HepG2 (cell line): ENCODE data around the gene LIMS2. TPM values are rescaled to one million over a fixed set of nuclear protein-coding genes. Genes with fewer than 3 reads are reported as not detected.

Experiments used
- ARNT2 ChIP-seq: sonication (generic); formaldehyde crosslinking; IDR thresholded peaks from 2 replicates; pipeline ENCODE4 v1.8.0; 2022; ENCODE audit warnings: mild to moderate bottlenecking, low read depth, missing genetic modification reagents, moderate library complexity
- ATF6 ChIP-seq: sonication (generic); formaldehyde crosslinking; conservative IDR thresholded peaks from 2 replicates; pipeline ENCODE4 v1.4.0; 2020; ENCODE audit warnings: missing genetic modification reagents
- CENPBD1 ChIP-seq: sonication (generic); formaldehyde crosslinking; IDR thresholded peaks from 2 replicates; pipeline ENCODE4 v1.8.0; 2022; ENCODE audit warnings: missing genetic modification reagents, low read depth, mild to moderate bottlenecking, borderline replicate concordance
- CSRNP1 ChIP-seq: sonication (generic); formaldehyde crosslinking; IDR thresholded peaks from 2 replicates; pipeline ENCODE4 v1.8.1; 2023; ENCODE audit warnings: mild to moderate bottlenecking, missing genetic modification reagents
- FOXO4 ChIP-seq: sonication (generic); formaldehyde crosslinking; conservative IDR thresholded peaks from 2 replicates; pipeline ENCODE4 v1.8.1; 2023; ENCODE audit warnings: missing genetic modification reagents
- GFI1 ChIP-seq: sonication (generic); formaldehyde crosslinking; IDR thresholded peaks from 2 replicates; pipeline ENCODE4 v1.5.0; 2020; ENCODE audit warnings: missing genetic modification reagents, mild to moderate bottlenecking, borderline replicate concordance
- NFIC ChIP-seq: IDR thresholded peaks from 2 replicates; pipeline ENCODE4 v1.6.1; 2012; ENCODE audit warnings: mild to moderate bottlenecking, low read length, inconsistent platforms
- POLR2G ChIP-seq: fragments of 200-400 bp; formaldehyde crosslinking; IDR thresholded peaks from 2 replicates; pipeline ENCODE4 v1.6.1; 2018; ENCODE audit warnings: mild to moderate bottlenecking, low read depth, low read length, moderate library complexity
- SIN3A ChIP-seq: IDR thresholded peaks from 2 replicates; pipeline ENCODE4 v1.6.1; 2011; ENCODE audit warnings: low read depth, mild to moderate bottlenecking, control low read depth, low read length, borderline replicate concordance
- SKIL ChIP-seq: sonication (generic); formaldehyde crosslinking; IDR thresholded peaks from 2 replicates; pipeline ENCODE4 v1.8.0; 2022; ENCODE audit warnings: missing genetic modification reagents, mild to moderate bottlenecking, moderate library complexity, borderline replicate concordance
- SP4 ChIP-seq: sonication (generic); formaldehyde crosslinking; IDR thresholded peaks from 2 replicates; pipeline ENCODE4 v1.8.1; 2023; ENCODE audit warnings: mild to moderate bottlenecking, missing genetic modification reagents
- ZNF12 ChIP-seq: sonication (generic); formaldehyde crosslinking; IDR thresholded peaks from 2 replicates; pipeline ENCODE4 v1.5.0; 2020; ENCODE audit warnings: missing genetic modification reagents
- ZNF263 ChIP-seq: sonication (generic); formaldehyde crosslinking; IDR thresholded peaks from 2 replicates; pipeline ENCODE4 v1.4.0; 2020; ENCODE audit warnings: missing genetic modification reagents
- ZNF496 ChIP-seq: sonication (generic); formaldehyde crosslinking; IDR thresholded peaks from 2 replicates; pipeline ENCODE4 v1.8.1; 2023; ENCODE audit warnings: mild to moderate bottlenecking, moderate library complexity, missing genetic modification reagents; ENCODE audit not compliant: insufficient replicate concordance
- ZNF598 ChIP-seq: sonication (generic); formaldehyde crosslinking; IDR thresholded peaks from 2 replicates; pipeline ENCODE4 v1.5.1; 2020; ENCODE audit warnings: mild to moderate bottlenecking, missing genetic modification reagents, borderline replicate concordance
- ZNF747 ChIP-seq: sonication (generic); formaldehyde crosslinking; IDR thresholded peaks from 2 replicates; pipeline ENCODE4 v1.8.1; 2023; ENCODE audit warnings: missing genetic modification reagents, mild to moderate bottlenecking, borderline replicate concordance
- ZNF784 ChIP-seq: sonication (generic); formaldehyde crosslinking; IDR thresholded peaks from 2 replicates; pipeline ENCODE4 v1.5.1; 2020; ENCODE audit warnings: missing genetic modification reagents, mild to moderate bottlenecking, borderline replicate concordance
- ZSCAN5A ChIP-seq: sonication (generic); formaldehyde crosslinking; IDR thresholded peaks from 2 replicates; pipeline ENCODE4 v1.8.0; 2022; ENCODE audit warnings: mild to moderate bottlenecking, missing genetic modification reagents, borderline replicate concordance
- polyA plus RNA-seq, 8 experiments: library from polyadenylated mRNA; depleted of rRNA in 3 of 8; stranded (reverse) in 7 of 8; unstranded in 1 of 8; fragments of >200 nt; fragmentation: Illumina TruSeq in 4 of 8; extraction: Trizol in 4 of 8; gene quantifications; 2 replicates each; pipeline versions ENCODE4 v1.2.1 to v1.2.3, GENCODE V29; 2011 to 2016; ENCODE audit warnings: low read depth in 4 of 8, missing spikeins in 1 of 8, mixed read lengths in 1 of 8; ENCODE audit not compliant: insufficient read depth in 1 of 8
- total RNA-seq, 5 experiments: library from RNA; depleted of rRNA; stranded (reverse); fragments of >200 nt; fragmentation: Illumina TruSeq; extraction: Trizol; gene quantifications; 2 replicates each; pipeline ENCODE4 v1.2.3, GENCODE V29; 2016; ENCODE audit warnings: low read depth in 1 of 5

LIMS2 gene
- total and polyA plus RNA-seq, 2 of the 13 experiments (the other 11 are each of a cell fraction or from before 2014, with no cell fraction given) = 1.0 to 1.9 TPM

- no peak; the same call in 1 of the 2 replicates for TF ChIP-seq SKIL
- TF ChIP-seq CSRNP1 = peak; percentile 20; the same call in 1 of the 2 replicates
- TF ChIP-seq ZNF598 (CRISPR knock-in tag) = no peak
- no peak for TF ChIP-seq NFIC
- TF ChIP-seq FOXO4 = 0 out of 2 replicates have a peak, but pooled peaks have one; percentile 49
- peak; percentile 55; the same call in 1 of the 2 replicates for TF ChIP-seq GFI1 (CRISPR knock-in tag)
- peak; percentile 54; the same call in 1 of the 2 replicates for TF ChIP-seq SP4 (CRISPR knock-in tag)
- TF ChIP-seq ZNF784 (CRISPR knock-in tag) = no peak
- no peak; the same call in 1 of the 2 replicates for TF ChIP-seq ZNF263 (CRISPR knock-in tag)
- peak; percentile 19; the same call in 1 of the 2 replicates for TF ChIP-seq ZNF747 (CRISPR knock-in tag)
- no peak for TF ChIP-seq CENPBD1 (CRISPR knock-in tag)
- no peak; the same call in 1 of the 2 replicates for TF ChIP-seq ARNT2 (CRISPR knock-in tag)
- TF ChIP-seq POLR2G = peak; percentile 98
- TF ChIP-seq ZSCAN5A (CRISPR knock-in tag) = 0 out of 2 replicates have a peak, but pooled peaks have one; percentile 21
- peak; percentile 81; the same call in 1 of the 2 replicates for TF ChIP-seq ATF6 (CRISPR knock-in tag)
- TF ChIP-seq ZNF12 (CRISPR knock-in tag) = 0 out of 2 replicates have a peak, but pooled peaks have one; percentile 14
- TF ChIP-seq ZNF496 (CRISPR knock-in tag) = no peak
- peak; percentile 95 for TF ChIP-seq SIN3A
Observed at GRCh38 chr2:127701193-127701650, 25.9 kb upstream of the LIMS2 start, which contains the start of gene SFT2D3 (continued).
